HEK293 (cell line): ENCODE measurements around the gene USP35.

ENCODE experiments used
- BCL11A ChIP-seq: fragments of 450-650 bp; formaldehyde crosslinking; IDR thresholded peaks from 2 replicates; pipeline ENCODE4 v1.5.1; 2016; ENCODE audit warnings: low read depth, missing biosample characterization, missing genetic modification characterization
- GLI4 ChIP-seq: fragments of 450-650 bp; formaldehyde crosslinking; IDR thresholded peaks from 2 replicates; pipeline ENCODE4 v1.5.1; 2016; ENCODE audit warnings: missing biosample characterization, missing genetic modification characterization
- GLIS1 ChIP-seq: fragments of 450-650 bp; formaldehyde crosslinking; IDR thresholded peaks from 2 replicates; pipeline ENCODE4 v1.5.1; 2016; ENCODE audit warnings: missing biosample characterization, missing genetic modification characterization
- MEIS1 ChIP-seq: sonication (generic); formaldehyde crosslinking; IDR thresholded peaks from 2 replicates; pipeline ENCODE4 v1.8.1; 2022; ENCODE audit warnings: missing genetic modification reagents, mild to moderate bottlenecking, borderline replicate concordance
- ZNF114 ChIP-seq: fragments of 450-650 bp; formaldehyde crosslinking; IDR thresholded peaks from 2 replicates; pipeline ENCODE4 v1.5.0; 2017; ENCODE audit warnings: missing biosample characterization, missing genetic modification characterization
- ZNF214 ChIP-seq: fragments of 450-650 bp; formaldehyde crosslinking; IDR thresholded peaks from 2 replicates; pipeline ENCODE4 v1.5.1; 2017; ENCODE audit warnings: missing biosample characterization, mild to moderate bottlenecking, missing genetic modification characterization, borderline replicate concordance
- ZNF324 ChIP-seq: fragments of 450-650 bp; formaldehyde crosslinking; IDR thresholded peaks from 2 replicates; pipeline ENCODE4 v1.5.1; 2016; ENCODE audit warnings: missing biosample characterization, missing genetic modification characterization
- ZNF792 ChIP-seq: fragments of 450-650 bp; formaldehyde crosslinking; IDR thresholded peaks from 2 replicates; pipeline ENCODE4 v1.5.1; 2016; ENCODE audit warnings: missing biosample characterization, missing genetic modification characterization
- TF ChIP-seq, protein P1 (sequence below): fragments of 450-650 bp; formaldehyde crosslinking; IDR thresholded peaks from 2 replicates; pipeline ENCODE4 v1.5.1; 2016; ENCODE audit warnings: missing biosample characterization, missing genetic modification characterization
- TF ChIP-seq, protein P2 (sequence below): fragments of 450-650 bp; formaldehyde crosslinking; IDR thresholded peaks from 2 replicates; pipeline ENCODE4 v1.5.1; 2016; ENCODE audit warnings: missing biosample characterization, missing genetic modification characterization

DNA sequence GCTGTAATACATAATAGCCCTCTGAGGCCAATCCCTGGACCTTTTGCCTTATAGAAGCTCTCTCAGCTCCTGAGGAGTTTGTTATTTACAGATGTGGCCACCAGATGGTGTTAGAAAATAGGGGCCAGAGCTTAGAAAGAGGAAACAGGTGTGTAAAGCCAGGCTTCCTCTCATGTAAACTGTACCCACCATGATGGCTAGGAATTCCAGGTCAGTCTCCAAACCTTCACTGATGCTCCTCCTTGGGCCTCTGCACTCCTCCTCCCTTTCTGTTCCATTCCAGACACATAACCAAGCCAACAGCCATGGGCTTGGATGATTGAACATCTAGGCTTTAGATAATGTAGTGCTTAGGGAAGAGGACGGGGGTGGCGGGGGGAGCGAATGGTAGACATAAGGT is 39.7 kb downstream of the USP35 start:
- TF ChIP-seq, protein P1, sequence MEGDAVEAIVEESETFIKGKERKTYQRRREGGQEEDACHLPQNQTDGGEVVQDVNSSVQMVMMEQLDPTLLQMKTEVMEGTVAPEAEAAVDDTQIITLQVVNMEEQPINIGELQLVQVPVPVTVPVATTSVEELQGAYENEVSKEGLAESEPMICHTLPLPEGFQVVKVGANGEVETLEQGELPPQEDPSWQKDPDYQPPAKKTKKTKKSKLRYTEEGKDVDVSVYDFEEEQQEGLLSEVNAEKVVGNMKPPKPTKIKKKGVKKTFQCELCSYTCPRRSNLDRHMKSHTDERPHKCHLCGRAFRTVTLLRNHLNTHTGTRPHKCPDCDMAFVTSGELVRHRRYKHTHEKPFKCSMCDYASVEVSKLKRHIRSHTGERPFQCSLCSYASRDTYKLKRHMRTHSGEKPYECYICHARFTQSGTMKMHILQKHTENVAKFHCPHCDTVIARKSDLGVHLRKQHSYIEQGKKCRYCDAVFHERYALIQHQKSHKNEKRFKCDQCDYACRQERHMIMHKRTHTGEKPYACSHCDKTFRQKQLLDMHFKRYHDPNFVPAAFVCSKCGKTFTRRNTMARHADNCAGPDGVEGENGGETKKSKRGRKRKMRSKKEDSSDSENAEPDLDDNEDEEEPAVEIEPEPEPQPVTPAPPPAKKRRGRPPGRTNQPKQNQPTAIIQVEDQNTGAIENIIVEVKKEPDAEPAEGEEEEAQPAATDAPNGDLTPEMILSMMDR (tag by site-specific recombination): no peak
- TF ChIP-seq ZNF324 (tag by site-specific recombination): no peak
- TF ChIP-seq ZNF114 (tag by site-specific recombination): no peak
- TF ChIP-seq, protein P2, sequence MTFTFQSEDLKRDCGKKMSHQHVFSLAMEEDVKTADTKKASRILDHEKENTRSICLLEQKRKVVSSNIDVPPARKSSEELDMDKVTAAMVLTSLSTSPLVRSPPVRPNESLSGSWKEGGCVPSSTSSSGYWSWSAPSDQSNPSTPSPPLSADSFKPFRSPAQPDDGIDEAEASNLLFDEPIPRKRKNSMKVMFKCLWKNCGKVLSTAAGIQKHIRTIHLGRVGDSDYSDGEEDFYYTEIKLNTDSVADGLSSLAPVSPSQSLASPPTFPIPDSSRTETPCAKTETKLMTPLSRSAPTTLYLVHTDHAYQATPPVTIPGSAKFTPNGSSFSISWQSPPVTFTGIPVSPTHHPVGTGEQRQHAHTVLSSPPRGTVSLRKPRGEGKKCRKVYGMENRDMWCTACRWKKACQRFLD (tag by site-specific recombination): no peak
- TF ChIP-seq ZNF214 (tag by site-specific recombination): no peak
- no peak for TF ChIP-seq MEIS1
- no peak for TF ChIP-seq GLI4
- no peak for TF ChIP-seq GLIS1 (tag by site-specific recombination)
- TF ChIP-seq ZNF792 (tag by site-specific recombination): no peak
- no peak for TF ChIP-seq BCL11A (tag by site-specific recombination)
